ENCODE measurements around the gene MARCHF6.
"Not testable (repeated sequence)": the region's sequence is repeated elsewhere in the genome, so short reads cannot be mapped to it uniquely, and the experiment has no call there.

The MARCHF6 gene

GRCh38 chr5:10323588-10324488 is 29.7 kb upstream of the MARCHF6 start:
- DNase-seq (ENCODE audit: low spot score): no peak

GRCh38 chr5:10324518-10325370 is 28.8 kb upstream of the MARCHF6 start:
- DNase-seq (ENCODE audit: low spot score): no peak

GRCh38 chr5:10328323-10328722 is 25.2 kb upstream of the MARCHF6 start:
- no peak for DNase-seq (ENCODE audit: low spot score)

GRCh38 chr5:10329446-10329819 is 24.1 kb upstream of the MARCHF6 start:
- DNase-seq (ENCODE audit: low spot score): no peak

- DNase-seq (ENCODE audit: low spot score): no peak
Observed at GRCh38 chr5:10329820-10330481, 23.5 kb upstream of the MARCHF6 start.

GRCh38 chr5:10330511-10331230 is 22.8 kb upstream of the MARCHF6 start:
- DNase-seq (ENCODE audit: low spot score): no peak

GRCh38 chr5:10331341-10331796 is 22.1 kb upstream of the MARCHF6 start:
- no peak for DNase-seq (ENCODE audit: low spot score)

- no peak for DNase-seq (ENCODE audit: low spot score)
Observed at GRCh38 chr5:10332301-10332700, 21.2 kb upstream of the MARCHF6 start.

GRCh38 chr5:10333154-10334006 is 20.1 kb upstream of the MARCHF6 start:
- DNase-seq (ENCODE audit: low spot score): peak; percentile 19

GRCh38 chr5:10334831-10335230 is 18.7 kb upstream of the MARCHF6 start:
- no peak for DNase-seq (ENCODE audit: low spot score)

- no peak for DNase-seq (ENCODE audit: low spot score)
Observed at GRCh38 chr5:10335711-10336470, 17.6 kb upstream of the MARCHF6 start.

GRCh38 chr5:10337107-10337506 is 16.4 kb upstream of the MARCHF6 start:
- DNase-seq (ENCODE audit: low spot score): no peak

- DNase-seq (ENCODE audit: low spot score): no peak
Observed at GRCh38 chr5:10337986-10338385, 15.5 kb upstream of the MARCHF6 start.

- no peak for DNase-seq (ENCODE audit: low spot score)
Observed at GRCh38 chr5:10338686-10339057, 14.8 kb upstream of the MARCHF6 start.

GRCh38 chr5:10339058-10339811 is 14.3 kb upstream of the MARCHF6 start:
- DNase-seq (ENCODE audit: low spot score): no peak

GRCh38 chr5:10339958-10340357 is 13.5 kb upstream of the MARCHF6 start:
- DNase-seq (ENCODE audit: low spot score): no peak

GRCh38 chr5:10343486-10343885 is 10.0 kb upstream of the MARCHF6 start:
- no peak for DNase-seq (ENCODE audit: low spot score)

GRCh38 chr5:10344461-10345106 is 8.9 kb upstream of the MARCHF6 start:
- not testable (repeated sequence) for DNase-seq (ENCODE audit: low spot score)

- no peak for DNase-seq (ENCODE audit: low spot score)
Observed at GRCh38 chr5:10348258-10348657, 5.2 kb upstream of the MARCHF6 start.

Measured in hematopoietic multipotent progenitor cell treated with erythropoietin and hydrocortisone succinate and interleukin-3 and kit ligand, for 15 days (in vitro differentiated cells).